GM10248 (cell line): ENCODE data around the gene TLX1.

Experiments used
- CTCF ChIA-PET: fragments of 300-600 bp; sonication (Branson Sonifier 250); formaldehyde crosslinking; extraction: SDS; loops from one replicate; lab custom pipeline; 2021; ENCODE audit warnings: antibody characterized with exemption; lab: Yijun Ruan, JAX
- POLR2A ChIA-PET: fragments of 350-650 bp; sonication (Branson Sonifier 250); formaldehyde crosslinking; extraction: SDS; loops from one replicate; lab custom pipeline; 2020; ENCODE audit warnings: antibody characterized with exemption; lab: Yijun Ruan, JAX
- DNase-seq: peaks from one replicate; pipeline ENCODE4 v3.0.0; 2012; ENCODE audit errors: extremely low spot score
- TF ChIP-seq, protein P1 (sequence below): IDR thresholded peaks from 2 replicates; pipeline ENCODE4 v1.5.1; 2012; ENCODE audit warnings: mild to moderate bottlenecking, low read depth; ENCODE audit errors: extremely low read depth, missing control alignments, control extremely low read depth

The TLX1 gene

DNA sequence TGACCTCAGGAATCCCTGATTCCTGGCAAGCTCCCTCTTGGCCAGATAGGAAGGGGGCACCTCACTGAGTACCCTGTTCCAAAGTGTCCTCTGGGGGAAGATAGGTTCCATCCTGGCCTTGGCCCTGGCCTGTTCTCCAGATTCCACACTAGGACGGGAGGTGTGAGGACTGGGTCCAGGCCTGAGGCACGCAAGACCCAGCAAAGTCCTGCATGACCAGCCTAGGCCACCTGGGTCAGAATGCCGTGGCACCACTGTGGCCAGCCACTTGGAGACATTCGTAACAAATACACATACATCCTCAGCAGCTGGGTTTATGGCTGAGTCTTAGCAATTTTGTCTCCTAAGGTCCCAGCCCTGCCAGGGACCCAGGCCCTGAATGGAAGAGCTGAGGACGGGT is 23.3 kb upstream of the TLX1 start:
- ChIA-PET CTCF (interaction anchor here (2.9 to 5.0 kb wide), 2 partner anchors 12 to 34 kb away, joined by 19 to 37 read pairs; no protein-coding TSS in a partner anchor), POLR2A (no interaction called here)
- no peak for DNase-seq
- TF ChIP-seq, protein P1, sequence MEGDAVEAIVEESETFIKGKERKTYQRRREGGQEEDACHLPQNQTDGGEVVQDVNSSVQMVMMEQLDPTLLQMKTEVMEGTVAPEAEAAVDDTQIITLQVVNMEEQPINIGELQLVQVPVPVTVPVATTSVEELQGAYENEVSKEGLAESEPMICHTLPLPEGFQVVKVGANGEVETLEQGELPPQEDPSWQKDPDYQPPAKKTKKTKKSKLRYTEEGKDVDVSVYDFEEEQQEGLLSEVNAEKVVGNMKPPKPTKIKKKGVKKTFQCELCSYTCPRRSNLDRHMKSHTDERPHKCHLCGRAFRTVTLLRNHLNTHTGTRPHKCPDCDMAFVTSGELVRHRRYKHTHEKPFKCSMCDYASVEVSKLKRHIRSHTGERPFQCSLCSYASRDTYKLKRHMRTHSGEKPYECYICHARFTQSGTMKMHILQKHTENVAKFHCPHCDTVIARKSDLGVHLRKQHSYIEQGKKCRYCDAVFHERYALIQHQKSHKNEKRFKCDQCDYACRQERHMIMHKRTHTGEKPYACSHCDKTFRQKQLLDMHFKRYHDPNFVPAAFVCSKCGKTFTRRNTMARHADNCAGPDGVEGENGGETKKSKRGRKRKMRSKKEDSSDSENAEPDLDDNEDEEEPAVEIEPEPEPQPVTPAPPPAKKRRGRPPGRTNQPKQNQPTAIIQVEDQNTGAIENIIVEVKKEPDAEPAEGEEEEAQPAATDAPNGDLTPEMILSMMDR, result no peak

DNA sequence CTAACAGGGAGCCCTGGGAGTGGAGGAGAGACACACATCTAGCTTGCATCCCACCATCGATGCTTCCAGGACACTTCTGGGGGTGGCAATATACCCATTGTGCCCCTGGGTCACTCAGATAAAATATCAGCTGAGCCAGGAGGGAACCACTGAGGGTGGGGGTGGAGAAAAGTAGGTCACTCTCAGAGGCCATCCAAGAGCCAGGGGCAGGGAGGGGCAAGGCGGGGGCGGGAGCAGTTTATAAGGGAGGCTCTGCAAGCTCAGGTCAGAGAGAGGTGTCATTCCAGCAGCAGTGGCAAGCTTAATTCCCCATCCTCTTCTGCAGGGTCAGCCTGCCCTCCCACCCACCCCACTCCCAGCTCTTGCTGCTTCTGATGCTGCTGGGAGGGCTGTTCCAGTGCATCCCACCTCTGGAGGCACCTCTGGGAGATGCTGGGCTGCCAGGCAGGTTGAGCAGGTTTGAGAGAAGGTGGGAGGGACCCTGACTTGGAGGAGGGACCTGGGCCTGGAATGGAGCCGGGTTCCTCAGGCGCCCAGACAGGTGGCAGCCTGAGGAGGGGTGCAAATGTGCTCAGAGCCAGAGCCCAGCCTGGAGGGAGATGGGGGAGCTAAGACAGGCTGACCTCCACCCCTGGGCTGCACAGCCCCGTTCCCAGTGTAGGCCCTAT is 20.1 kb upstream of the TLX1 start:
- DNase-seq, result no peak
- TF ChIP-seq, protein P1, result no peak
- ChIA-PET CTCF (interaction anchor here (5.0 kb wide), 1 partner anchor 15 kb away, joined by 37 read pairs; no protein-coding TSS in a partner anchor), POLR2A (no interaction called here)

DNA sequence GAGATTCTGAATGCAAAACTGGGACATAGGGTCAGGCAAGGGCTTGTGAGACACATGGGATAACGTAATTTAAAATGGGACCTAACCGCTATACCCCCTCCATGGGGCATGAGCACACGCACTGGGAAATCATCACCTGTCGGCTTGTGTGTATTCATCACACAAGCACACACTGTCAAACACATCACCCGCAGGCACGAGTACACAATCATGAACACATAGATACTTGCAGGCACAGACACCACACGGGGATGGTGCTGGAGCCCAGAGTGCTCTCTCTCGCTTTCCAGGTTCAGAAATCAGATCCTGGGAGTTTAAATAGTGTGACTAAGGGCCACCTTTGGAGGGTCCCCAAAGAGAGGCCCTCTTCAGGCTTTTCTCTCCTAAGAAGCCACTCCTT is 19.6 kb upstream of the TLX1 start:
- ChIA-PET POLR2A (no interaction called here), CTCF (no interaction called here)
- no peak for DNase-seq
- TF ChIP-seq, protein P1, result no peak

DNA sequence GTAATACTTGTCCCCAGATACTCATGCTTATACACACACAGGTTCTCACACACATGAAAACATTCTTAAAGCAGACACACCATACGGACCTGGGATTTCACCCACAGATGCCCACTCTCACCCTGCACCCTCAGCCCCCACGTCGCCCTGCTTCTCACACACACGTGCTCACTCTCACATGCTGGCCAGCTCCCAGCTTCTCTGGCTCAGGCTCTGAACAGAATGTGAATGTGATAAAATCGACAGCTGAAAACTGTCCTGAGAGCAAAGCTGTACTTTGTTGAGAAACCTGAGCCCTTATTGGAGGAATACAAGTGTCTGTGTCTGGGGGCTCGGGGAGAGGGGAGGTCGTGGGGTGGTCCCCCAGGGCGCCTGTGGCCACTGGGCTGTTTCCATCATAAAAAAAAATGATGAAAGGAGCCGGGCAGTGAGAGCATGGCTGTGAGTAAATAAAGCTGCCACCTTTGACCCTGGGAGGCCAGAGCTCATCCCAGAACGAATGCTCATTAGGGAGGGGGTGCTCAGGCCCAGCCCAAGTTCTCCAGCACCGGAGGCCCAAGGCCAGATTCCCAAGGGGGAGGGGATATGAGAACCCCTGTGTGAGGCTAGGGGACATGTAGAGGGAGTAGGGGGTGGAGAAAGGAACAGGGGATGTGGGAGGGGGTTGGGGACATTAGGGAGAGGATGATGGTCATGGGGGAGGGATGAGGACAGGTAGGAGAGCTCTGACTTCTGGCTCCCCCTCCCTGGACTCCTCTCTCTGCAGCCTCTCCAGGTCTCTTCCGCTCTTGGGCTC is 18.1 kb upstream of the TLX1 start:
- ChIA-PET POLR2A (no interaction called here), CTCF (interaction anchor here (1.5 to 2.1 kb wide), 3 partner anchors 10 to 29 kb away, joined by 4 to 9 read pairs (median 9); no protein-coding TSS in a partner anchor)
- TF ChIP-seq, protein P1, result no peak
- DNase-seq, result no peak

DNA sequence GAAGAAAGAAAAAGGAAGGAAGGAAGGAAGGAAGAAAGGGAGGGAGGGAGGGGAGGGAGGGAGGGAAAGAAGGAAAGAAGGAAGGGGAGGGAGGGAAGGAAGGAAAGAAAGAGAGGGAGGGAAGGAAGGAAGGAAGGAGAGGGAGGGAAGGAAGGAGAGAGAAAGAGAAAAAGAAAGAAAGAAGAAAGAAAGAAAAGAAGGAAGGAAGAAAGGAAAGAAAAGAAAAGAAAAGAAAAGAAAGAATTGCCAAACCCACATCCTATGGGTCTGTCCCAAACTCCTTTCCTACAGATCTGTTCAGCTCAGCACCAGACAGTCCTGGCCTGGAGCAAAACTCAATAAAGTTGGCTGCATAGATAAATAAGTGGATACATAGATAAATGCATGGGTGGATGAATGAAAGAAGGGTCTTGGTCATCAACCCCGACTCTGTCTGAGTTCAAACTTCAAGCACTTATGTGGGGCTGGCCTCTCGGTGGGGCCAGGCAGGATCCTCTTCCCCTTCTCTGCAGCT is 17.2 kb upstream of the TLX1 start:
- TF ChIP-seq, protein P1, result no peak
- POLR2A ChIA-PET, result no interaction called here
- CTCF ChIA-PET, result interaction anchor here (1.5 to 2.1 kb wide), 3 partner anchors 11 to 28 kb away, joined by 4 to 9 read pairs (median 9); no protein-coding TSS in a partner anchor
- DNase-seq, result no peak

DNA sequence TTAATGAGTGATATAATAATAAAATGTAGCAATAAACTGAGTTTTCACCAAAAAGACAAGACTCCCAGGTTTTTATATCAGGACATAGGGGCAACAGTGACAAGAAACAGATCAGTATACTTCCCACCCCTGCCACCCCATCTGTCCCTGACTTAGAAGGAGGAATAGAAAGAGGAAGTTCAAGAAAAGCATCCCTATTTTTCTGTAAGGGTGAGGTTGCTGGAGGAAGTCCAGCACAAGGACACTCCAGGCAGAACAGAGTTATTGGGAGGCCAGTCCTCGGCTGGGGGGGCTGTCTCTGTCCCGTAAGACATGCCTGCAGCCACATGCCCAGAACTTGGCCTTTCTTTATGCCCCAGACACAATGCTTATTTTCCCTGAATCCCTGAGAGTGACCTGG is 16.5 kb upstream of the TLX1 start:
- TF ChIP-seq, protein P1, result no peak
- CTCF ChIA-PET, result interaction anchor here (2.0 kb wide), 1 partner anchor 27 kb away, joined by 9 read pairs; no protein-coding TSS in a partner anchor
- DNase-seq, result no peak
- POLR2A ChIA-PET, result no interaction called here
